Esophagus squamous epithelium (tissue), 5 donors: ENCODE measurements around the gene PYGM. TPM values are rescaled to one million over a fixed set of nuclear protein-coding genes. Genes with fewer than 3 reads are reported as not detected.

Source experiments
- DNase-seq: peaks from one replicate; lab custom pipeline; 2025; lab: John Stamatoyannopoulos, UW
- H3K27ac ChIP-seq, 4 donors: fragments of 200-600 bp; sonication (generic); one replicate each; pipeline ENCODE4 v1.5.1; 2016 to 2019; ENCODE audit warnings: mild to moderate bottlenecking in 1 of 4
- H3K27me3 ChIP-seq, 4 donors: fragments of 200-600 bp; sonication (generic); 1 replicate in 3 of 4; 2 replicates in 1 of 4; pipeline versions ENCODE4 v1.5.1 to v1.6.0; 2017 to 2021; ENCODE audit warnings: antibody characterized with exemption in 1 of 4
- H3K36me3 ChIP-seq, 3 donors: fragments of 200-600 bp; sonication (generic); one replicate each; pipeline ENCODE4 v1.5.1; 2016 to 2019
- H3K4me1 ChIP-seq, 3 donors: fragments of 200-600 bp; sonication (generic); one replicate each; pipeline ENCODE4 v1.5.1; 2017 to 2019
- H3K4me3 ChIP-seq, 4 donors: fragments of 200-600 bp; sonication (generic); 1 replicate in 3 of 4; 2 replicates in 1 of 4; pipeline ENCODE4 v1.5.1; 2016 to 2019; ENCODE audit warnings: mild to moderate bottlenecking in 2 of 4, moderate library complexity in 1 of 4
- H3K9me3 ChIP-seq, 3 donors: fragments of 200-600 bp; sonication (generic); one replicate each; pipeline ENCODE4 v1.5.1; 2016 to 2019
- POLR2A ChIP-seq, 4 donors: fragments of 450-650 bp; IDR thresholded peaks; one replicate each; pipeline ENCODE4 v1.6.1; 2017; ENCODE audit warnings: antibody characterized with exemption in 4 of 4, mild to moderate bottlenecking in 4 of 4, moderate library complexity in 3 of 4
- WGBS, 2 donors: methylation state at CpG; one replicate each; pipeline ENCODE4 v1.1.5; 2018; 5-methylcytosine and 5-hydroxymethylcytosine counted together
- intact Hi-C: fragments of 100-400 bp; cut with DNase I; formaldehyde crosslinking; loops from one replicate; pipeline ENCODE4 v1.15.0; 2022
- total RNA-seq, 4 donors: library from RNA; depleted of rRNA; stranded (reverse); fragments of >200 nt; gene quantifications; one replicate each; pipeline ENCODE4 v1.1.0, GENCODE V29; 2016
- TF ChIP-seq, protein P1 (sequence below), 6 experiments: fragments of 450-650 bp in 4 of 6; fragments of 200-600 bp in 2 of 6; sonication (generic) in 2 of 6; IDR thresholded peaks; one replicate each; pipeline ENCODE4 v1.5.1; 2016 to 2019; ENCODE audit warnings: antibody characterized with exemption in 6 of 6, mild to moderate bottlenecking in 4 of 6, moderate library complexity in 4 of 6
- donor health status: DM: yes; HTN: yes; CAD: no.

Gene PYGM
- total RNA-seq, 4 donors from 2014 or later = 0.27 to 0.95 (median 0.39) TPM

DNA sequence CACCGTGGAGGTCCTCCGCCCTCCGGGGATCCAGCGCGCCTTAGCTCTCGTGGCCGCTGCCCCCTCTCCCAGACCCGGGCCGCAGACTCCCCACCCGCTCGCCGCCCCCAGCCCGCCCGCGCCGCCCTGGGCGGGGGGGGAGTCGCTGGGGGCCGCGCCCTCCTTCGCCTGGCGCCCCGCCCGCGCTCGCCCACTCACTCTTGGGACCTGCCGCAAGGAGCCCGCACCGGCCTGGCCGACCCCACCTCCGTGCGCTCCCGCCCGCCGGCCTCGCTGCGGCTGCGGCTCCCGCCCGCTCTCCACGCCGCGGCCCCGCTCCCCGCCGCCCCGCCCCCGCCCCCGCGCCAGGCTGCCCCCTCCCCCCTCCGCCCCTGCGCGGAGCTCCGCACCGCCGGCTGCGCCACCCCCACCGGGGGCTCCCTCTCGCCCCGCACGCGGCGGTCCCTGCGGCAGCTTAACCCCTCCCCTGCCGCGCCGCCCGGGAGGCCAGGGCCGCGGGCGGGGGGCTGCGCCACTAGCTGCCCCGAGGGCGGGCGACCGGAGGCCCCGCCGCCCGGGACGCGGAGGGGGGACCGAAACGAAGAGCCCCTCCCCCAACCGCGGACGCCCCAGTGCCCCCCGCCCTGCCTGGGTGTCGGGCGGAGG is 15.1 kb downstream of the PYGM start:
- H3K4me3 ChIP-seq = peak overlapping the region; percentile 34 to 77 (median 52)
- intact Hi-C loops = no loop called here
- DNase-seq = no peak

DNA sequence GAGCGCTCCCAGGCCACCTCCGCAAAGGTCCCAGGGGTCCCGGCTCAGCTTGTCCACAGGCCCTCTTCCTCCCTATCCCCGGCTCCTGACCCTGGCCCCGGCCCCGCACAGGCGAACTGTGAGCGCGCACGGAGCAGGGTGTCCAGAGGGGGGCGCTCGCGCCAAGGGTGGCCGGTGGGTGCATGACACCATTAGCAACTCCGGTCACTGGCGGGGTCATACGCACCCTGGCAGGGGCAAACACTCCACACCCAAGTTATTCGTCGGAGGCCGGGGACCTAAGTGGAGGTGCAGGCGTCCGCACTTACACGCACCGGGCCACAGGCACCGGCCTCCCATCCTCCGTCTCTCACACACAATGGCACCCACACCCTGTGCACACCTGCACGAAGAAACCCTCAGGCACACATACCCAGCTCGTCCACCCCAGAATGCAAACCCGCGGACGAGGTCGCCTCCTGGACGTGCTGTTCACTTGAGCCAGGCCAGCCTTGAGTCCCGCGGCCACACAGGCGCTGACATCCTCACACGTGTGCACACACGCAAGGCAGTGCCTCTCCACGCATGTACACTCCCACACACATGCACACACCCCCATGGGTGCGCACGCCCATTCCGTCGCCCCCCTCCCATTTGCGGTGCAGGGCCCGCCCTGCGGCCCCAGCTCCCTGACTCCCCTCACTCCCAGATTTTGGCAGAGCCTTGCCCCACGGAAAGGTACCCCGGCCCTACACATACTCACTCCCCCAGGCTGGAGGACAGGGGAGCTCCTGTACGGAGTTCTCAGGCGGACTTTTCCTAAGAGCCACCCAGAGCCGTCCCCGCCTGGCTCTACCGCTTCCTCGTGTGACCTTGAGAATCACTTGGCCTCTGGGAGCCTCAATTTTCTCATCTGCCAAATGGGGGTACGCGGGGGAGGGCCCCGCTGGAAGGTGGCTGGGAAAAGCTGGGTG is 15.9 kb downstream of the PYGM start, which contains the start of gene RASGRP2:
RASGRP2 (minus strand) TSS at position 552 of the 953 bp plus-strand sequence. CDS start 1,276 bp downstream, outside the sequence.
- peak within 1 kb of the TSS; percentile 34 to 77 (median 52) for H3K4me3 ChIP-seq
- no peaks in the 10 kb centered on the region for H3K9me3 ChIP-seq
- intact Hi-C loops = no loop called here
- H3K36me3 ChIP-seq = no peaks in the 10 kb centered on the region
- peaks cover 30 to 52% (median 34%) of the 10 kb centered on the region in 3 donors for H3K4me1 ChIP-seq
- TF ChIP-seq, protein P1, sequence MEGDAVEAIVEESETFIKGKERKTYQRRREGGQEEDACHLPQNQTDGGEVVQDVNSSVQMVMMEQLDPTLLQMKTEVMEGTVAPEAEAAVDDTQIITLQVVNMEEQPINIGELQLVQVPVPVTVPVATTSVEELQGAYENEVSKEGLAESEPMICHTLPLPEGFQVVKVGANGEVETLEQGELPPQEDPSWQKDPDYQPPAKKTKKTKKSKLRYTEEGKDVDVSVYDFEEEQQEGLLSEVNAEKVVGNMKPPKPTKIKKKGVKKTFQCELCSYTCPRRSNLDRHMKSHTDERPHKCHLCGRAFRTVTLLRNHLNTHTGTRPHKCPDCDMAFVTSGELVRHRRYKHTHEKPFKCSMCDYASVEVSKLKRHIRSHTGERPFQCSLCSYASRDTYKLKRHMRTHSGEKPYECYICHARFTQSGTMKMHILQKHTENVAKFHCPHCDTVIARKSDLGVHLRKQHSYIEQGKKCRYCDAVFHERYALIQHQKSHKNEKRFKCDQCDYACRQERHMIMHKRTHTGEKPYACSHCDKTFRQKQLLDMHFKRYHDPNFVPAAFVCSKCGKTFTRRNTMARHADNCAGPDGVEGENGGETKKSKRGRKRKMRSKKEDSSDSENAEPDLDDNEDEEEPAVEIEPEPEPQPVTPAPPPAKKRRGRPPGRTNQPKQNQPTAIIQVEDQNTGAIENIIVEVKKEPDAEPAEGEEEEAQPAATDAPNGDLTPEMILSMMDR (IDR thresholded peaks at IDR 0.05) = peak in 5 of 6 experiments; percentile 59 to 91 (median 75)
- TF ChIP-seq POLR2A (IDR thresholded peaks at IDR 0.05) = peak in 1 of 4 donors; percentile 46
- WGBS, 2 donors = 0 to 2% methylated on average over 17 to 24 of the region's 57 CpGs
- DNase-seq = peak; percentile 51
- H3K27ac ChIP-seq = peak within 1 kb of the TSS; percentile 74 to 95 (median 88)
- H3K27me3 ChIP-seq = peaks cover 0 to 76% (median 11%) of the 10 kb centered on the region in 4 donors

More for the DNA sequence above, 15.1 kb downstream of the PYGM start:
- peaks cover 30 to 52% (median 34%) of the 10 kb centered on the region in 3 donors for H3K4me1 ChIP-seq
- peaks cover 0 to 69% (median 11%) of the 10 kb centered on the region in 4 donors for H3K27me3 ChIP-seq
- WGBS, 2 donors = no CpG with 5 or more reads among the region's 89 CpGs
- H3K9me3 ChIP-seq = no peaks in the 10 kb centered on the region
- peak overlapping the region; percentile 74 to 95 (median 88) for H3K27ac ChIP-seq
- H3K36me3 ChIP-seq = no peaks in the 10 kb centered on the region
- TF ChIP-seq, protein P1 (IDR thresholded peaks at IDR 0.05) = no peak

DNA sequence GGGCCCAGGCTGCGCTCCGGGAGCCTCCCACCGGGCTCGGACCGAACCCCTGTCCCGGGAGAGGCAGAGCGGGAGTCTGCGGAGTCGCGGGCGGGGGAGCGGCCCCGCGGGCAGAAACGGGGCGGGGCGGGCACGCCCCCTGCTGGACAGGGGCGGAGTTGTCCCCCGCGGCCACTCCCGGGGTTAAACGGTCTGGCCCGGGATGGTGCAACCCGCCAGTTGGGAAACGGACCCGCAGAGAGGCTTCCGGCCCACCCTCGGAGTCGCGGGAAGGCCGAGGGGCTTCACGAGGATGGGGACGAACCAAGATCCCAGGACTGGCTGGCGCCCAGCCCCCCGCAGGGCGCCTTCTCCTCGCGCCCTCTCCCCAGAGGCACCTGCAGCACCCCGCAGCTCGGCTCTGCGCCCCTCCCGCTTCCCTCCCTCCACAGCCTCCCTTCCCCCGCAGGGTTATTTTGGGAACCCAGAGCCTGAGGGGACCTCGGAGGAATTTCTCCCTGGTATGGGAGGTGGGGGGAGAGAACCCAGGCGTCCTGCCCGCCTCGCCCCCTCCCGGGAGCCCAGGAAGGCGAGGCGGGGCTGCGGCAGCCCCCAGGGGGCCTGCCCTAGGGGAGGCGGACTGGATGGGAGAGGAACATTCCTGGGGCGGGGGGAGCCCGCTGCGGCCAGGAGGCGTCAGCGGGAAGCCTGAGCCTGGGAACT is 16.7 kb downstream of the PYGM start:
- TF ChIP-seq, protein P1 (IDR thresholded peaks at IDR 0.05) = peak; percentile 71 to 94 (median 82)
- peak in 1 of 4 donors; percentile 49 for TF ChIP-seq POLR2A (IDR thresholded peaks at IDR 0.05)
- Histone ChIP-seq H3K4me1 (peaks cover 30 to 52% (median 34%) of the 10 kb centered on the region in 3 donors), H3K27me3 (peaks cover 0 to 76% (median 11%) of the 10 kb centered on the region in 4 donors), H3K9me3 (no peaks in the 10 kb centered on the region), H3K27ac (peak overlapping the region; percentile 74 to 95 (median 86)), H3K36me3 (no peaks in the 10 kb centered on the region), H3K4me3 (peak overlapping the region; percentile 34 to 77 (median 52))
- DNase-seq = no peak
- 0% methylated on average over 2 of the region's 58 CpGs; no CpG with 5 or more reads in 1 of the 2 donors for WGBS, 2 donors
- intact Hi-C loops = no loop called here

DNA sequence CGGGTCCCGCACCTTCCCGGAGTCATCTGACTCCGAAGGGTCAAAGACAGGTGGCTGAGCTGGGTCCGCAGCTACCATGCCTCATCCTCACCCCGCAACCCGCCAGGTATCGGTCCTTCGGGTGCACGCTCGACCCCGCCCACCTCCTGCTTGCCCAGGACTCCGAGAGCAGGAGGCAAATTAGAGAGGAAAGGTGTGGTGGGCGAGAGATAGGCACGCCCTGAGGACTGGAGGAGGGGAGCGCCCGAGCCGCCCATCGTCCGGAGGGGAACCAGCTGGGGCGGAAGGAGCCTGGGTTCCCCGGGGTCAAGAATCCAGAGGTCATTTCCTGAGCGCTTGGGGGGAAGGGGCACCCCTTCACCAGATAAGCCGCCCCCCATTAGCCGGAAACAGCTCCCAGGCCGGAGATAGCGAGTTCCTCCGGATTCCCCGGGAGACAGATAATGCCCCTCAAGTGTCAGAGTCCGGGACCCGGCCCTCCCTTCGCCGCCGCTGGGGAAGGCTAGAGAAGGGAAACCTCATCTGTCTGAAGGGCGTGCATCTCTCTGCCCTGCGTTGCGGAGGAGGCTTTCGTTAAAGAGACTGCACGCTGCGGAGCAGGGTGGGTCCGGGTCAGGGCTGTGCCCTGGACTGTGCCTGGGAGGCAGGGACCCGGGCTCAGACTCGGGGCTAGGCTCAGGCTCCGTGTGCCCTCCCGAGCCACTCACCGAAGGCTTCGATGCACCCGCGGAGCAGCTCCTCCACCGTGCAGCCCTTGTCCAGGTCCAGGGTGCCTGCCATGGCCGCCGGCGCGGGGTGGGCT is 17.5 kb downstream of the PYGM start:
- no peak for DNase-seq
- Histone ChIP-seq H3K36me3 (no peaks in the 10 kb centered on the region), H3K4me1 (peaks cover 30 to 52% (median 34%) of the 10 kb centered on the region in 3 donors), H3K4me3 (peak overlapping the region; percentile 34 to 77 (median 52)), H3K27ac (peak overlapping the region; percentile 74 to 95 (median 86)), H3K9me3 (no peaks in the 10 kb centered on the region), H3K27me3 (peaks cover 0 to 76% (median 11%) of the 10 kb centered on the region in 4 donors)
- intact Hi-C loops = no loop called here
- TF ChIP-seq, protein P1 (IDR thresholded peaks at IDR 0.05) = no peak
- TF ChIP-seq POLR2A (IDR thresholded peaks at IDR 0.05) = no peak
- WGBS, 2 donors = 4 to 22% methylated on average over 5 to 13 of the region's 54 CpGs
